Suprapubic skin (tissue), 4 donors: Measurements from ENCODE around the gene HERC2. TPM values are rescaled to one million over a fixed set of nuclear protein-coding genes. Genes with fewer than 3 reads are reported as not detected.

Source experiments
- DNase-seq, 2 donors: peaks; one replicate each; pipeline ENCODE4 v3.0.0-alpha.2; 2019; ENCODE audit warnings: low spot score in 2 of 2
- H3K27ac ChIP-seq: fragments of 200-600 bp; sonication (generic); one replicate; pipeline ENCODE4 v1.5.1; 2019
- H3K27me3 ChIP-seq: fragments of 200-600 bp; sonication (generic); one replicate; pipeline ENCODE4 v1.5.1; 2019
- H3K36me3 ChIP-seq: fragments of 200-600 bp; sonication (generic); one replicate; pipeline ENCODE4 v1.5.1; 2019
- H3K4me1 ChIP-seq: fragments of 200-600 bp; sonication (generic); one replicate; pipeline ENCODE4 v1.5.1; 2019
- H3K4me3 ChIP-seq: fragments of 200-600 bp; sonication (generic); one replicate; pipeline ENCODE4 v1.5.1; 2019; ENCODE audit warnings: mild to moderate bottlenecking
- H3K9me3 ChIP-seq: fragments of 200-600 bp; sonication (generic); one replicate; pipeline ENCODE4 v1.5.1; 2019
- EP300 ChIP-seq: sonication (generic); formaldehyde crosslinking; IDR thresholded peaks from one replicate; pipeline ENCODE4 v1.6.1; 2017; ENCODE audit warnings: antibody characterized with exemption
- POLR2A ChIP-seq, 2 donors: fragments of 450-650 bp; IDR thresholded peaks; one replicate each; pipeline ENCODE4 v1.6.1; 2017; ENCODE audit warnings: antibody characterized with exemption in 2 of 2, mild to moderate bottlenecking in 2 of 2, moderate library complexity in 2 of 2
- POLR2AphosphoS5 ChIP-seq, 3 donors: sonication (generic); formaldehyde crosslinking; IDR thresholded peaks; one replicate each; pipeline ENCODE4 v1.6.1; 2017; ENCODE audit warnings: antibody characterized with exemption in 3 of 3
- WGBS: methylation state at CpG from one replicate; pipeline ENCODE4 v1.1.5; 2018; 5-methylcytosine and 5-hydroxymethylcytosine counted together
- total RNA-seq, 4 donors: library from RNA; depleted of rRNA; stranded (reverse); fragments of >200 nt; gene quantifications; one replicate each; pipeline ENCODE4 v1.1.0, GENCODE V29; 2016
- TF ChIP-seq, protein P1 (sequence below), 2 donors: fragments of 200-600 bp in 1 of 2; fragments of 450-650 bp in 1 of 2; sonication (generic) in 1 of 2; IDR thresholded peaks; one replicate each; pipeline ENCODE4 v1.5.1; 2016 to 2019; ENCODE audit warnings: antibody characterized with exemption in 2 of 2, mild to moderate bottlenecking in 1 of 2, moderate library complexity in 1 of 2

HERC2 gene
- total RNA-seq, 4 donors from 2014 or later: 45.2 to 111 (median 73.8) TPM

DNA sequence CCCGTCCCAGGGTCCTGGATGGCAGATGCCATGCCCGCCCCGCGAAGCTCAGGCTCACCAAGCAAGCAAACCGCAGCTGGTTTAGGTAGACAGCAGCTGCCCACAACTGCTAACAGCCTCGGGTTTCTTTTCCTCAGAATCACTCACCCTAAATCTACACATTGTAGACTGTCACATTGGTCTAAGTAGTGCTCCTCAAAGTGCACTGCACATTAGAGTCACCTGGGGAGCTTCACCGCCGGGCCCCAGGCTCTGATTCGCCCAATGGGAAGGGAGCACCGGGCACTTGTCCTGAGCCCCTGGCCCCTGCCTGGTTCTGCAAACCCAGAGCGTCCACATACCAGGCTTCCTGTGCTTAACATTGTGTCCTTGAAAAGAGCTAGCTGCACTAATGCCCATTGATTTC lies 223.6 kb downstream of the HERC2 start:
- DNase-seq: peak in 1 of 2 donors; percentile 70
- Histone ChIP-seq H3K36me3 (no peaks in the 10 kb centered on the region), H3K27ac (no peak overlapping the region), H3K4me1 (peaks cover 53% of the 10 kb centered on the region), H3K4me3 (no peak overlapping the region), H3K27me3 (peaks cover 50% of the 10 kb centered on the region), H3K9me3 (no peaks in the 10 kb centered on the region)
- TF ChIP-seq, protein P1, sequence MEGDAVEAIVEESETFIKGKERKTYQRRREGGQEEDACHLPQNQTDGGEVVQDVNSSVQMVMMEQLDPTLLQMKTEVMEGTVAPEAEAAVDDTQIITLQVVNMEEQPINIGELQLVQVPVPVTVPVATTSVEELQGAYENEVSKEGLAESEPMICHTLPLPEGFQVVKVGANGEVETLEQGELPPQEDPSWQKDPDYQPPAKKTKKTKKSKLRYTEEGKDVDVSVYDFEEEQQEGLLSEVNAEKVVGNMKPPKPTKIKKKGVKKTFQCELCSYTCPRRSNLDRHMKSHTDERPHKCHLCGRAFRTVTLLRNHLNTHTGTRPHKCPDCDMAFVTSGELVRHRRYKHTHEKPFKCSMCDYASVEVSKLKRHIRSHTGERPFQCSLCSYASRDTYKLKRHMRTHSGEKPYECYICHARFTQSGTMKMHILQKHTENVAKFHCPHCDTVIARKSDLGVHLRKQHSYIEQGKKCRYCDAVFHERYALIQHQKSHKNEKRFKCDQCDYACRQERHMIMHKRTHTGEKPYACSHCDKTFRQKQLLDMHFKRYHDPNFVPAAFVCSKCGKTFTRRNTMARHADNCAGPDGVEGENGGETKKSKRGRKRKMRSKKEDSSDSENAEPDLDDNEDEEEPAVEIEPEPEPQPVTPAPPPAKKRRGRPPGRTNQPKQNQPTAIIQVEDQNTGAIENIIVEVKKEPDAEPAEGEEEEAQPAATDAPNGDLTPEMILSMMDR (IDR thresholded peaks at IDR 0.05): no peak
- no peak for TF ChIP-seq POLR2AphosphoS5 (IDR thresholded peaks at IDR 0.05)
- TF ChIP-seq EP300: no peak
- no peak for TF ChIP-seq POLR2A (IDR thresholded peaks at IDR 0.05)
- WGBS: 76% methylated on average over 11 of the region's 11 CpGs

DNA sequence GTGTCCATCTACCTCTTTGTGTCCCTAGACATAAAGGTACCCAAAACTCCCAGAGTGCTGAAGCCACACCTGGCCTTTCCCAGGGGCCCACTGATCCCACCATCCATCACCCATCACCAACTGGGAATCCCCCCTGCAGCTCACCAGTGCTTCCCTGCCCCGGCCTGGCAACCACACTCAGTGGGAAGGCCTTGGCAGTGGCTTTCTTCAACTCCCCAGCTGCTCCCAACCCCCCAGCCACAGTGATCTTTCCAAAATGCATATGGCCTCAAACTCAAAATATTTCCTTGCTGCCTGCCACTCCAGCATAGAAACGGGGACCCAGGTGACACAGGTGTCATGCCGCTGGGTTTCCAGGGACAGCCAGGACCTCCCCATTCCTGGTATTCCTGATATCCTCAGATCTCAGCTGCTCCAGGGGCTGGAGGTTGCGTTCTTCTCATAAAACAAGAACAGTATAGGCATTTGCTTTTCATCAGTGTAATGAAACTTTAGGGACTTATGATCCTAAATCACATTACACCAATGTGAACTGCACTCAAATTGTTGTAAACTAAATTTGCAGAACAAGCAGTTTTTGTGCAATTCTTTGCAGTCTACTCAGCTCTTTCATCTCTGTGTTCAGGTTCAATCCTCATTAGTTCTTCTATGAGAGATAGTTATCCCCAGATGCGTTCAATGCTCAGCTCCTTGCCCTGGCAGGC lies 224.2 kb downstream of the HERC2 start:
- H3K4me1 ChIP-seq: peaks cover 53% of the 10 kb centered on the region

DNA sequence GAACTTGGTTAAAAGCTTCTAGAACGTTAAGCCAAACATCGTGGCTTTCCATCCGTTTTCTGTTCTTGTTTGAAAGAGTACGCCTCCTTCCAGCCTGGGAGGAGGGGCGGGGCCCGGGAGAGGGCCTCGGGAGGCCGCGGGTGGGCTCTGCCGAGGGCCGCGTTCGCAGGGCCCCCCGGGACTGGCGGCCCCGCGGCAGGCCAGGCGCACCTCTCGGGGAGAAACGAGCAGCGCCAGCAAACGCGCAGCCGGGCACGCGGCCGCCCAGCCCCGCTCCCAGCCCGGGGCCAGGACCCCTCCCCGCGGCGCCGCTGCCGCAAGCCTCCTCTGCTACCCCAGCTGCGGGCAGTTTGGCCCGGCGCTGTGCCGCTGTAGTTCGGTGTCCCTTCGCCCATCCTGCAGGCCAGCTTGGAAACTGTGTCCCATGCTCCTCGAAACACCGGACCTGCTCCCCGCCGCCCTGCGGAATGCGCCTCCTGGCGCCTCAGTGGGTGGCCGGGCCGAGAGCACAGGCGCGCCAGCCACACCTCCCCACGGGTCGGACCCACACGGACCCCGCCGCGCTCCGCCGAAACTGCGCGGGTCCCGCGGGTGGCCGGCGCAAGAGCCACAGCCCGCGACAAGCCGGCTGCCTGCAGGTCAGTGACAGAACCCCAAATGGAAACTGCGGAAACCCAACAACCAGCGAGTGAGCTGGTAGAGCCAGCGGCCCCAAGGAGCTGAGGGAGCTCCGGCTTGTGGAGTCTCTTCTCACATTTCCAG lies 225.1 kb downstream of the HERC2 start:
- peaks cover 43% of the 10 kb centered on the region for H3K27me3 ChIP-seq
- peak overlapping the region; percentile 56 for H3K4me3 ChIP-seq
- no peaks in the 10 kb centered on the region for H3K9me3 ChIP-seq
- TF ChIP-seq POLR2A (IDR thresholded peaks at IDR 0.05): no peak
- peak overlapping the region; percentile 21 for H3K27ac ChIP-seq
- WGBS: 9% methylated on average over 34 of the region's 72 CpGs
- no peaks in the 10 kb centered on the region for H3K36me3 ChIP-seq
- peaks cover 53% of the 10 kb centered on the region for H3K4me1 ChIP-seq
- peak in 1 of 2 donors; percentile 76 for DNase-seq

More for the DNA sequence above, 224.2 kb downstream of the HERC2 start:
- Histone ChIP-seq H3K27me3 (peaks cover 50% of the 10 kb centered on the region), H3K9me3 (no peaks in the 10 kb centered on the region), H3K36me3 (no peaks in the 10 kb centered on the region), H3K27ac (no peak overlapping the region), H3K4me3 (no peak overlapping the region)
- peak in 1 of 2 donors; percentile 62 for DNase-seq
- 75% methylated on average over 5 of the region's 5 CpGs for WGBS
- TF ChIP-seq, protein P1 (IDR thresholded peaks at IDR 0.05): no peak
- TF ChIP-seq POLR2A (IDR thresholded peaks at IDR 0.05) (no peak), POLR2AphosphoS5 (IDR thresholded peaks at IDR 0.05) (no peak), EP300 (no peak)

DNA sequence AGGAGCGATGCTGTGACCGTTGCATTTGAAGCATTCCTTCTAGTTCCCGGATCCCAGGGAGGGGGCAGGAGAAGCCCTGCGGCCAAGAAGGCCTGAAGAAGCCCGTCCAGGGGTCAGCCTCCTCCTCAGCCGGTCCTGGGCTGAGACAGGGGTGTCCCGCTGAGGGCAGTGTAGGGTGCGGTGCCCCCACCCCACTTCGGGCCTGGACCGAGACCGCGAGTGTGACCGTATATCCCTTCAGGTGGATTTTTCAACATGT lies 225.6 kb downstream of the HERC2 start:
- no peak for DNase-seq

DNA sequence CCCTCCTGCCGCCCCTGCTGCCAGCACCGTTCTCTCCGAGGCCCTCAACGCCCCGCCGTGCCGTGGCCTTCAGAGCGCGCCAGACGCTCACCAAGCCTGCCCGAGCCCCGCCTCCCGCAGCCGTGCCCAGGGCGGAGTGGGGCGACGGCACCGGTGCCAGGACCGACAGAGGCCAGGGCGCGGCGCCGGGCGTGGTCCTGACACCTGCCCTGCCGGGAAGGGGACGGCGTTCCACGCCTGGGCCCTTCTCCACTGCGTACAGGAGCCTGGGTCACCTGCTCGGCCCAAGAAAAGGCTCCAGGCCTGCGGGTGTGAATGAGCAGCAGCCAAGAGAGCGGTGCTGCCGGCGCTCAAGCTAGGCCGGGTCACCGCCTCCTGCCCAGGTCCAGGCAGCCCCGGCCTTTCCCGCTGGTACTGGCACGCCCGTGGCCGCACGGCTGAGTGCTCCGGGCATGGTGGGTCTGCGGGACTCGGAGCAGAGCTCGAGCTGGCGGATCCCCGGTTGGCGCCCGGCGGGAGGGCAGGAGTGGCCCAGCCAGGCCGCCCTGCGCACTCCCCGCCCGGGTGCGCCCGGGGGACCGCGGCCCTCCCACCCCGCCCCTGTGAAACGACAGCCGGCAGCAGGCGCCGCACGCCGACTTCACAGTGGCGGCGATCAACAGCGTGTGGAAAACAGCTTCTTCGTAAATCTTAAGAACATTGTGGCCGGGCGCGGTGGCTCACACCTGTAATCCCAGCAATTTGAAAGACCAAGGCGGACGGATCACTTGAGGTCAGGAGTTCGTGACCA lies 227.1 kb downstream of the HERC2 start:
- peak overlapping the region; percentile 56 for H3K4me3 ChIP-seq
- H3K36me3 ChIP-seq: no peaks in the 10 kb centered on the region
- H3K9me3 ChIP-seq: peaks cover 5% of the 10 kb centered on the region
- no peak for TF ChIP-seq POLR2AphosphoS5 (IDR thresholded peaks at IDR 0.05)
- TF ChIP-seq, protein P1 (IDR thresholded peaks at IDR 0.05): no peak
- no peak for TF ChIP-seq POLR2A (IDR thresholded peaks at IDR 0.05)
- TF ChIP-seq EP300: no peak
- DNase-seq: peak in 1 of 2 donors; percentile 77
- peaks cover 52% of the 10 kb centered on the region for H3K4me1 ChIP-seq
- WGBS: 8% methylated on average over 14 of the region's 76 CpGs
- peak overlapping the region; percentile 55 for H3K27ac ChIP-seq
- H3K27me3 ChIP-seq: peaks cover 36% of the 10 kb centered on the region

More for the DNA sequence above, 225.6 kb downstream of the HERC2 start:
- Histone ChIP-seq H3K4me1 (peaks cover 53% of the 10 kb centered on the region), H3K4me3 (peak overlapping the region; percentile 56), H3K27me3 (peaks cover 43% of the 10 kb centered on the region), H3K36me3 (no peaks in the 10 kb centered on the region), H3K27ac (peak overlapping the region; percentile 21), H3K9me3 (peaks cover 4% of the 10 kb centered on the region)
- TF ChIP-seq POLR2A (IDR thresholded peaks at IDR 0.05) (no peak), POLR2AphosphoS5 (IDR thresholded peaks at IDR 0.05) (no peak), EP300 (no peak)
- TF ChIP-seq, protein P1 (IDR thresholded peaks at IDR 0.05): no peak
- WGBS: 0% methylated on average over 8 of the region's 13 CpGs
